ENCODE measurements around the gene TERF2IP.

- TF ChIP-seq POLR2A (IDR thresholded peaks at IDR 0.05; ENCODE audit: low read depth, low read length): no peak
- no peak for TF ChIP-seq POLR2AphosphoS5 (IDR thresholded peaks at IDR 0.05; ENCODE audit: low read depth, low read length)
- no peak for TF ChIP-seq SPI1 (IDR thresholded peaks at IDR 0.05; ENCODE audit: low read depth, low read length)
- TF ChIP-seq TAF1 (IDR thresholded peaks at IDR 0.05; ENCODE audit: low read depth, low read length): no peak
- TF ChIP-seq PAX5 (IDR thresholded peaks at IDR 0.05; ENCODE audit: insufficient read depth, low read length, severe bottlenecking): no peak
These were observed 14.7 kb upstream of the TERF2IP start for GRCh38 chr16:75632857-75633256.

Measured in GM12891 (cell line).